ENCODE data around the gene ATP5MG. TPM values are rescaled to one million over a fixed set of nuclear protein-coding genes. Genes with fewer than 3 reads are reported as not detected.
A peak's percentile ranks its signal among the peaks of the same experiment; 100 is the strongest.

ATP5MG gene
- total RNA-seq, 1 donor from 2014 or later, result 194 TPM

GRCh38 chr11:118436639-118437207, 35.3 kb downstream of the ATP5MG start:
- DNase-seq (ENCODE audit: low read depth), result no peak
- H3K27ac ChIP-seq (ENCODE audit: low read depth, low read length), result peak overlapping the region; percentile 83
- H3K27me3 ChIP-seq (ENCODE audit: insufficient read depth, low read length), result no peaks in the 10 kb centered on the region
- peaks cover 52% of the 10 kb centered on the region for H3K79me2 ChIP-seq (ENCODE audit: insufficient read depth, low read length)
- H3K9ac ChIP-seq (ENCODE audit: low read length), result peak overlapping the region; percentile 89
- H3K36me3 ChIP-seq (ENCODE audit: insufficient read depth, low read length), result no peaks in the 10 kb centered on the region
- Mint-ChIP-seq H3K4me3 (ENCODE audit: unreplicated experiment) (peak overlapping the region; percentile 96), H3K4me1 (ENCODE audit: low read depth, unreplicated experiment) (peaks cover 28% of the 10 kb centered on the region), H3K36me3 (ENCODE audit: low read depth, unreplicated experiment) (peaks cover 4% of the 10 kb centered on the region), H3K9me3 (ENCODE audit: unreplicated experiment) (no peaks in the 10 kb centered on the region), H3K27ac (ENCODE audit: unreplicated experiment) (peak overlapping the region; percentile 90), H3K27me3 (ENCODE audit: low read depth, unreplicated experiment) (no peaks in the 10 kb centered on the region)
- peak overlapping the region; percentile 93 for H3K4me2 ChIP-seq (ENCODE audit: low read length)
- no peak overlapping the region for H2AFZ ChIP-seq (ENCODE audit: low read depth, low read length)
- H3K4me1 ChIP-seq (ENCODE audit: insufficient read depth, low read length), result peaks cover 24% of the 10 kb centered on the region
- no peak for TF ChIP-seq CTCF (IDR thresholded peaks at IDR 0.05; ENCODE audit: insufficient read depth, low read depth, low read length)
- TF ChIP-seq EZH2 (IDR thresholded peaks at IDR 0.05; ENCODE audit: insufficient read depth, low read length), result no peak
- no peak for FAIRE-seq
- H4K20me1 ChIP-seq (ENCODE audit: insufficient read depth, low read length), result peaks cover 49% of the 10 kb centered on the region
- H3K9me3 ChIP-seq (ENCODE audit: insufficient read depth, low read depth, low read length), result no peaks in the 10 kb centered on the region
- H3K4me3 ChIP-seq (ENCODE audit: insufficient read depth, low read depth, low read length), result peak overlapping the region; percentile 73

GRCh38 chr11:118437208-118438125, 36.1 kb downstream of the ATP5MG start:
- Mint-ChIP-seq H3K36me3 (ENCODE audit: low read depth, unreplicated experiment) (peaks cover 4% of the 10 kb centered on the region), H3K4me3 (ENCODE audit: unreplicated experiment) (peak overlapping the region; percentile 96), H3K9me3 (ENCODE audit: unreplicated experiment) (no peaks in the 10 kb centered on the region), H3K27ac (ENCODE audit: unreplicated experiment) (peak overlapping the region; percentile 90), H3K4me1 (ENCODE audit: low read depth, unreplicated experiment) (peaks cover 36% of the 10 kb centered on the region), H3K27me3 (ENCODE audit: low read depth, unreplicated experiment) (no peaks in the 10 kb centered on the region)
- FAIRE-seq, result no peak
- H3K27ac ChIP-seq (ENCODE audit: low read depth, low read length), result peak overlapping the region; percentile 83
- no peak overlapping the region for H2AFZ ChIP-seq (ENCODE audit: low read depth, low read length)
- H3K79me2 ChIP-seq (ENCODE audit: insufficient read depth, low read length), result peaks cover 60% of the 10 kb centered on the region
- peaks cover 27% of the 10 kb centered on the region for H3K4me1 ChIP-seq (ENCODE audit: insufficient read depth, low read length)
- peaks cover 57% of the 10 kb centered on the region for H4K20me1 ChIP-seq (ENCODE audit: insufficient read depth, low read length)
- H3K36me3 ChIP-seq (ENCODE audit: insufficient read depth, low read length), result no peaks in the 10 kb centered on the region
- H3K9ac ChIP-seq (ENCODE audit: low read length), result peak overlapping the region; percentile 89
- H3K9me3 ChIP-seq (ENCODE audit: insufficient read depth, low read depth, low read length), result no peaks in the 10 kb centered on the region
- peak; percentile 23 for DNase-seq (ENCODE audit: low read depth)
- H3K4me3 ChIP-seq (ENCODE audit: insufficient read depth, low read depth, low read length), result peak overlapping the region; percentile 73
- TF ChIP-seq EZH2 (IDR thresholded peaks at IDR 0.05; ENCODE audit: insufficient read depth, low read length), result no peak
- no peak for TF ChIP-seq CTCF (IDR thresholded peaks at IDR 0.05; ENCODE audit: insufficient read depth, low read depth, low read length)
- no peaks in the 10 kb centered on the region for H3K27me3 ChIP-seq (ENCODE audit: insufficient read depth, low read length)
- H3K4me2 ChIP-seq (ENCODE audit: low read length), result peak overlapping the region; percentile 93
